Transverse colon (tissue), 4 donors: Measurements from ENCODE around the gene UBTF. TPM values are rescaled to one million over a fixed set of nuclear protein-coding genes. Genes with fewer than 3 reads are reported as not detected.

Source experiments
- DNase-seq: peaks from one replicate; pipeline ENCODE4 v3.0.0-alpha.2; 2019
- H3K27ac ChIP-seq, 4 donors: fragments of 200-600 bp; sonication (generic); 2 replicates each; pipeline ENCODE4 v1.5.1; 2016 to 2018; ENCODE audit warnings: inconsistent platforms in 4 of 4
- H3K27me3 ChIP-seq: fragments of 200-600 bp; sonication (generic); 2 replicates; pipeline ENCODE4 v1.5.1; 2017; ENCODE audit warnings: inconsistent platforms
- H3K36me3 ChIP-seq, 4 donors: fragments of 200-600 bp; sonication (generic); 2 replicates each; pipeline ENCODE4 v1.5.1; 2017 to 2019; ENCODE audit warnings: inconsistent platforms in 4 of 4
- H3K4me1 ChIP-seq, 4 donors: fragments of 200-600 bp; sonication (generic); 2 replicates each; pipeline ENCODE4 v1.5.1; 2017 to 2020; ENCODE audit warnings: inconsistent platforms in 4 of 4
- H3K4me3 ChIP-seq, 4 donors: fragments of 200-600 bp; sonication (generic); 1 replicate in 1 of 4; 2 replicates in 3 of 4; pipeline versions ENCODE4 v1.5.1 to v1.6.1; 2017 to 2019; ENCODE audit warnings: inconsistent platforms in 4 of 4
- H3K9me3 ChIP-seq, 2 donors: fragments of 200-600 bp; sonication (generic); 2 replicates each; pipeline ENCODE4 v1.5.1; 2017 to 2019; ENCODE audit warnings: inconsistent platforms in 2 of 2
- CTCF ChIP-seq, 5 experiments: fragments of 200-600 bp in 3 of 5; fragments of 450-650 bp in 2 of 5; sonication (generic) in 3 of 5; IDR thresholded peaks; 1 replicate in 2 of 5; 2 replicates in 3 of 5; pipeline ENCODE4 v1.5.1; 2016 to 2017; ENCODE audit warnings: antibody characterized with exemption in 5 of 5, inconsistent platforms in 3 of 5, mild to moderate bottlenecking in 2 of 5, moderate library complexity in 1 of 5
- EP300 ChIP-seq: sonication (generic); formaldehyde crosslinking; IDR thresholded peaks from one replicate; pipeline ENCODE4 v1.6.1; 2017; ENCODE audit warnings: antibody characterized with exemption, low read depth
- POLR2A ChIP-seq: fragments of 450-650 bp; IDR thresholded peaks from one replicate; pipeline ENCODE4 v1.6.1; 2016; ENCODE audit warnings: antibody characterized with exemption, mild to moderate bottlenecking, moderate library complexity
- POLR2AphosphoS5 ChIP-seq, 3 donors: sonication (generic); formaldehyde crosslinking; IDR thresholded peaks; one replicate each; pipeline ENCODE4 v1.6.1; 2016; ENCODE audit warnings: antibody characterized with exemption in 3 of 3
- WGBS, 2 donors: methylation state at CpG; one replicate each; pipeline ENCODE4 v1.1.5; 2018; ENCODE audit warnings: low coverage in 1 of 2; 5-methylcytosine and 5-hydroxymethylcytosine counted together
- in situ Hi-C, 4 donors: fragments of 200-750 bp; cut with MboI; loops; one replicate each; pipeline versions ENCODE4 v1.15.0 to v1.15.1; 2017; ENCODE audit warnings: low sequenced_read_pairs in 3 of 4, low pct_ligation_motif_present in 1 of 4, low pct_unique_long_range_greater_than_20kb in 1 of 4
- intact Hi-C: fragments of 100-400 bp; cut with DNase I; formaldehyde crosslinking; loops from one replicate; pipeline ENCODE4 v1.15.1; 2023; ENCODE audit warnings: low total_unique reads
- total RNA-seq, 4 donors: library from RNA; depleted of rRNA; stranded (reverse); fragments of >200 nt; gene quantifications; one replicate each; pipeline ENCODE4 v1.1.0, GENCODE V29; 2016

Gene UBTF
- total RNA-seq, 4 donors from 2014 or later, result 49.4 to 61.6 (median 60.4) TPM

GRCh38 chr17:44258811-44259351, 39.4 kb upstream of the UBTF start:
- H3K27me3 ChIP-seq, result peaks cover 15% of the 10 kb centered on the region
- intact Hi-C loops, result no loop called here
- no peaks in the 10 kb centered on the region for H3K9me3 ChIP-seq
- no peak for TF ChIP-seq POLR2AphosphoS5 (IDR thresholded peaks at IDR 0.05)
- TF ChIP-seq POLR2A, result no peak
- TF ChIP-seq CTCF (IDR thresholded peaks at IDR 0.05), result no peak
- no peak for TF ChIP-seq EP300
- no peak for DNase-seq
- WGBS, 2 donors, result 78% methylated on average over 17 of the region's 17 CpGs; no CpG with 5 or more reads in 1 of the 2 donors
- in situ Hi-C loops, result no loop called here
- no peak overlapping the region for H3K4me3 ChIP-seq
- no peaks in the 10 kb centered on the region for H3K36me3 ChIP-seq
- no peak overlapping the region for H3K27ac ChIP-seq
- no peaks in the 10 kb centered on the region for H3K4me1 ChIP-seq

GRCh38 chr17:44257815-44258760, 38.6 kb upstream of the UBTF start:
- no peaks in the 10 kb centered on the region for H3K9me3 ChIP-seq
- no peaks in the 10 kb centered on the region for H3K36me3 ChIP-seq
- in situ Hi-C loops, result no loop called here
- TF ChIP-seq POLR2A (no peak), EP300 (no peak), CTCF (IDR thresholded peaks at IDR 0.05) (no peak), POLR2AphosphoS5 (IDR thresholded peaks at IDR 0.05) (no peak)
- DNase-seq, result no peak
- peaks cover 15% of the 10 kb centered on the region for H3K27me3 ChIP-seq
- 87 to 93% methylated on average over 11 to 21 of the region's 23 CpGs for WGBS, 2 donors
- H3K4me1 ChIP-seq, result no peaks in the 10 kb centered on the region
- H3K4me3 ChIP-seq, result no peak overlapping the region
- intact Hi-C loops, result no loop called here
- no peak overlapping the region for H3K27ac ChIP-seq

GRCh38 chr17:44256671-44257070, 37.2 kb upstream of the UBTF start:
- H3K27me3 ChIP-seq, result peaks cover 15% of the 10 kb centered on the region
- intact Hi-C loops, result no loop called here
- WGBS, 2 donors, result 86% methylated on average over 2 to 4 of the region's 4 CpGs
- DNase-seq, result no peak
- in situ Hi-C loops, result no loop called here
- H3K27ac ChIP-seq, result no peak overlapping the region
- H3K4me1 ChIP-seq, result no peaks in the 10 kb centered on the region
- no peak overlapping the region for H3K4me3 ChIP-seq
- no peaks in the 10 kb centered on the region for H3K36me3 ChIP-seq
- no peaks in the 10 kb centered on the region for H3K9me3 ChIP-seq
- TF ChIP-seq POLR2A (no peak), POLR2AphosphoS5 (IDR thresholded peaks at IDR 0.05) (no peak), CTCF (IDR thresholded peaks at IDR 0.05) (no peak), EP300 (no peak)

- WGBS, 2 donors, result 85 to 88% methylated on average over 2 of the region's 2 CpGs
- no peak for DNase-seq
- Histone ChIP-seq H3K4me1 (no peaks in the 10 kb centered on the region), H3K27ac (no peak overlapping the region), H3K9me3 (no peaks in the 10 kb centered on the region), H3K4me3 (no peak overlapping the region), H3K27me3 (peaks cover 15% of the 10 kb centered on the region), H3K36me3 (no peaks in the 10 kb centered on the region)
- intact Hi-C loops, result no loop called here
- TF ChIP-seq POLR2A (no peak), EP300 (no peak), CTCF (IDR thresholded peaks at IDR 0.05) (no peak), POLR2AphosphoS5 (IDR thresholded peaks at IDR 0.05) (no peak)
- in situ Hi-C loops, result no loop called here
These were observed 36.4 kb upstream of the UBTF start for GRCh38 chr17:44255915-44256314.
